ENCODE data around the gene GYS2. TPM values are rescaled to one million over a fixed set of nuclear protein-coding genes. Genes with fewer than 3 reads are reported as not detected.
A peak's percentile ranks its signal among the peaks of the same experiment; 100 is the strongest.

The GYS2 gene
- total and polyA plus RNA-seq, 9 donors = 0.12 to 0.86 (median 0.28) TPM; not detected in 3

DNA sequence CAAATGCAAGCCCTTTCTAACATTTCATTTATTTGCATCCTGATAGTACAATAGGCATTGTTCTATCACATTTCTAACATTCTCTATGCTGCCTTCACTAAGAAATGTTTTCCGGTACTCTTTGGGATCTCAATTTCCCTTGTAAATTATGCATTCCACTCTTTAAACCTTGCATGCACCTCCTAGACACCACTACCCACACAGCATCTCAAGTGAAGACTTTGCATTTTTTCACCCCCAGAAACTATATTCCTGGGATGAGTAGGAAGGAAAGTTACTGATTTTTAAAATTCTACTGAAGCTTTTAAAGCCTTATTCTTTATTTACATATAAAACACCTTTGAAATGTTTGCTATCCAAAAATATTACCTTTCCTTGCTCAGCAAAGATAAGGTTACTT lies 27.1 kb downstream of the GYS2 start:
- H3K27ac ChIP-seq (ENCODE audit: low read length) = no peak overlapping the region
- no peak overlapping the region for H3K4me3 ChIP-seq (ENCODE audit: low read length)
- H3K4me1 ChIP-seq (ENCODE audit: control insufficient read depth, insufficient read depth, low read length) = no peaks in the 10 kb centered on the region
- no peaks in the 10 kb centered on the region for H3K27me3 ChIP-seq (ENCODE audit: control insufficient read depth, insufficient read depth, low read length)
- H3K9me3 ChIP-seq (replicated peaks; ENCODE audit: control insufficient read depth, low read depth, low read length) = no peaks in the 10 kb centered on the region
- H3K36me3 ChIP-seq (ENCODE audit: control insufficient read depth, insufficient read depth, low read length) = no peaks in the 10 kb centered on the region
- WGBS (ENCODE audit: insufficient coverage) = 100% methylated on average over 1 of the region's 1 CpG
- DNase-seq = no peak

GRCh38 chr12:21576431-21576830 lies 28.2 kb downstream of the GYS2 start:
- Histone ChIP-seq H3K27ac (ENCODE audit: low read length) (no peak overlapping the region), H3K4me3 (ENCODE audit: low read length) (no peak overlapping the region), H3K9me3 (replicated peaks; ENCODE audit: control insufficient read depth, low read depth, low read length) (no peaks in the 10 kb centered on the region), H3K27me3 (ENCODE audit: control insufficient read depth, insufficient read depth, low read length) (no peaks in the 10 kb centered on the region), H3K36me3 (ENCODE audit: control insufficient read depth, insufficient read depth, low read length) (no peaks in the 10 kb centered on the region), H3K4me1 (ENCODE audit: control insufficient read depth, insufficient read depth, low read length) (no peaks in the 10 kb centered on the region)
- DNase-seq = no peak
- no CpG with 5 or more reads among the region's 2 CpGs for WGBS (ENCODE audit: insufficient coverage)

- Histone ChIP-seq H3K9me3 (replicated peaks; ENCODE audit: control insufficient read depth, low read depth, low read length) (no peaks in the 10 kb centered on the region), H3K27me3 (ENCODE audit: control insufficient read depth, insufficient read depth, low read length) (no peaks in the 10 kb centered on the region), H3K27ac (ENCODE audit: low read length) (no peak overlapping the region), H3K36me3 (ENCODE audit: control insufficient read depth, insufficient read depth, low read length) (no peaks in the 10 kb centered on the region), H3K4me1 (ENCODE audit: control insufficient read depth, insufficient read depth, low read length) (no peaks in the 10 kb centered on the region), H3K4me3 (ENCODE audit: low read length) (no peak overlapping the region)
- WGBS (ENCODE audit: insufficient coverage) = 86% methylated on average over 1 of the region's 4 CpGs
- DNase-seq = no peak
These were observed 30.8 kb downstream of the GYS2 start for GRCh38 chr12:21573733-21574358.

DNA sequence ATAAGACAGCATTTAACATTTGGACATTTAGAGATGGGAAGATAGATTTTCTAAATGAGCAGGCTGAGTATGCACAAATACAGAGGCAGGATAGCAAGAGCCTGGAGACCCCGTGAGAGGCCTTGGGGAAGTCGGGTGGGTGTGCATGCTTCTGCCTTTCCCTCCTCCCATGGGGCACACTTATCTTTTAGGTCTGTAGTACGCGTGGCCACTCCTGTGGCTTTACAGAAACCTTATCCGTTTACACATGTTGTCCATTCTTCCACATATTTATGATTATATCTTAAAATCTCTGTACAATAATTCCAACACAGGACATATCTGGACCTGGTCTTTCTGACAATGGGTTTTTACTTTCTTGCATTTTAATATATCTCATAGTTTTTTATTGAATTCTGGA lies 33.6 kb downstream of the GYS2 start:
- Histone ChIP-seq H3K4me3 (ENCODE audit: low read length) (no peak overlapping the region), H3K27ac (ENCODE audit: low read length) (no peak overlapping the region), H3K36me3 (ENCODE audit: control insufficient read depth, insufficient read depth, low read length) (no peaks in the 10 kb centered on the region), H3K4me1 (ENCODE audit: control insufficient read depth, insufficient read depth, low read length) (no peaks in the 10 kb centered on the region), H3K27me3 (ENCODE audit: control insufficient read depth, insufficient read depth, low read length) (no peaks in the 10 kb centered on the region), H3K9me3 (replicated peaks; ENCODE audit: control insufficient read depth, low read depth, low read length) (no peaks in the 10 kb centered on the region)
- no peak for DNase-seq
- WGBS (ENCODE audit: insufficient coverage) = no CpG with 5 or more reads among the region's 5 CpGs

DNA sequence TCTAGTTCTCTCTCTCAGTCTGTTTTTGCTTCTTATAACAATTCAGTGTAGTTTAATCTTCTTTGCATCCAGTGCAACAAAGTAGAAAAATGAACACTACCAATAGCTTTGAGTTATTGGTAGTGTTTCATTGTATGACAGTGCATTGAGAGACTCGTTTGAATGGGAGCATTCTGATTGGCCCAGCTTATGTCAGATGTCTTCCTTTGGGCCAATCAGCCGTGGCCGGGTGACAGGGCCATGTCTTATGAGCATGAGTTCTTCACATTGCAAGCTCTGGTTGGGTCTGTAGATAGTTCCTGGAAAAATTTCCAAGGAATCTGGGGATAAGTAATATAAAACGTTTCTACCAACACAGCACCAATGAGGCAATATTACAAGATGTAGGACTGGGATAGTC lies 36.5 kb downstream of the GYS2 start:
- DNase-seq = no peak
- no peak overlapping the region for H3K4me3 ChIP-seq (ENCODE audit: low read length)
- WGBS (ENCODE audit: insufficient coverage) = 50% methylated on average over 1 of the region's 4 CpGs
- H3K27ac ChIP-seq (ENCODE audit: low read length) = no peak overlapping the region
- no peaks in the 10 kb centered on the region for H3K27me3 ChIP-seq (ENCODE audit: control insufficient read depth, insufficient read depth, low read length)
- H3K36me3 ChIP-seq (ENCODE audit: control insufficient read depth, insufficient read depth, low read length) = no peaks in the 10 kb centered on the region
- H3K9me3 ChIP-seq (replicated peaks; ENCODE audit: control insufficient read depth, low read depth, low read length) = no peaks in the 10 kb centered on the region
- H3K4me1 ChIP-seq (ENCODE audit: control insufficient read depth, insufficient read depth, low read length) = no peaks in the 10 kb centered on the region

DNA sequence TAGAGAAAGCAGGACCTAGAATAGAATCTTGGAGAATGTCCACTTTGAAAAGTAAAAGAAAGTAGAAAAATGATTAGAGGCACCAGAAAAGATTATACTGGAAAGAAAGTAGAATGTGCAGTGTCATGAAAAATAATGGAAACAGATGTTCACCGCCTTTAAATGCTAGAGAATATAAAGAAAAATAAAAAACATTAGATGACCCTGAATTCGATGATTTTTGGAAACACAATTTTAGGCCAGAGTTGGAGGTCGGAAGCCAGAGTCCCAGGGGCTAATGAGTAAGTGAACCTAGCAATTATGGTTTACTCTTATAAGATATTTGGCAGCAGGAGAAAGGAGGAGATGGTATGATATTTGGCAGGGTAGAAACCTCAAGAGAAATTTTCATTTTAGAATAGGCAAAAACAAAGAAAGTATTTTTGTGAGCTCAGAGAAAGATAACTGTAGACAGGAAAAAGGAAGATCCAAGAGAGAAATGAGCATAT lies 37.7 kb downstream of the GYS2 start:
- 36% methylated on average over 2 of the region's 3 CpGs for WGBS (ENCODE audit: insufficient coverage)
- H3K4me1 ChIP-seq (ENCODE audit: control insufficient read depth, insufficient read depth, low read length) = no peaks in the 10 kb centered on the region
- H3K36me3 ChIP-seq (ENCODE audit: control insufficient read depth, insufficient read depth, low read length) = no peaks in the 10 kb centered on the region
- H3K27ac ChIP-seq (ENCODE audit: low read length) = no peak overlapping the region
- no peak overlapping the region for H3K4me3 ChIP-seq (ENCODE audit: low read length)
- H3K27me3 ChIP-seq (ENCODE audit: control insufficient read depth, insufficient read depth, low read length) = no peaks in the 10 kb centered on the region
- H3K9me3 ChIP-seq (replicated peaks; ENCODE audit: control insufficient read depth, low read depth, low read length) = no peaks in the 10 kb centered on the region
- DNase-seq = peak; percentile 67

- H3K27me3 ChIP-seq (ENCODE audit: control insufficient read depth, insufficient read depth, low read length) = no peaks in the 10 kb centered on the region
- H3K36me3 ChIP-seq (ENCODE audit: control insufficient read depth, insufficient read depth, low read length) = no peaks in the 10 kb centered on the region
- no peak overlapping the region for H3K4me3 ChIP-seq (ENCODE audit: low read length)
- no peaks in the 10 kb centered on the region for H3K4me1 ChIP-seq (ENCODE audit: control insufficient read depth, insufficient read depth, low read length)
- DNase-seq = no peak
- no CpG with 5 or more reads among the region's 5 CpGs for WGBS (ENCODE audit: insufficient coverage)
- H3K27ac ChIP-seq (ENCODE audit: low read length) = no peak overlapping the region
- H3K9me3 ChIP-seq (replicated peaks; ENCODE audit: control insufficient read depth, low read depth, low read length) = no peaks in the 10 kb centered on the region
These were observed 38.3 kb downstream of the GYS2 start for GRCh38 chr12:21566223-21566906.

- Histone ChIP-seq H3K4me1 (ENCODE audit: control insufficient read depth, insufficient read depth, low read length) (no peaks in the 10 kb centered on the region), H3K4me3 (ENCODE audit: low read length) (no peak overlapping the region), H3K36me3 (ENCODE audit: control insufficient read depth, insufficient read depth, low read length) (no peaks in the 10 kb centered on the region), H3K27ac (ENCODE audit: low read length) (no peak overlapping the region), H3K9me3 (replicated peaks; ENCODE audit: control insufficient read depth, low read depth, low read length) (no peaks in the 10 kb centered on the region), H3K27me3 (ENCODE audit: control insufficient read depth, insufficient read depth, low read length) (no peaks in the 10 kb centered on the region)
- 80% methylated on average over 1 of the region's 2 CpGs for WGBS (ENCODE audit: insufficient coverage)
- no peak for DNase-seq
These were observed 41.8 kb downstream of the GYS2 start for GRCh38 chr12:21562859-21563258.

GRCh38 chr12:21561158-21561557 lies 43.5 kb downstream of the GYS2 start:
- DNase-seq = no peak
- Histone ChIP-seq H3K36me3 (ENCODE audit: control insufficient read depth, insufficient read depth, low read length) (no peaks in the 10 kb centered on the region), H3K27me3 (ENCODE audit: control insufficient read depth, insufficient read depth, low read length) (no peaks in the 10 kb centered on the region), H3K4me1 (ENCODE audit: control insufficient read depth, insufficient read depth, low read length) (no peaks in the 10 kb centered on the region), H3K9me3 (replicated peaks; ENCODE audit: control insufficient read depth, low read depth, low read length) (no peaks in the 10 kb centered on the region), H3K4me3 (ENCODE audit: low read length) (no peak overlapping the region), H3K27ac (ENCODE audit: low read length) (no peak overlapping the region)
- no CpG with 5 or more reads among the region's 2 CpGs for WGBS (ENCODE audit: insufficient coverage)

DNA sequence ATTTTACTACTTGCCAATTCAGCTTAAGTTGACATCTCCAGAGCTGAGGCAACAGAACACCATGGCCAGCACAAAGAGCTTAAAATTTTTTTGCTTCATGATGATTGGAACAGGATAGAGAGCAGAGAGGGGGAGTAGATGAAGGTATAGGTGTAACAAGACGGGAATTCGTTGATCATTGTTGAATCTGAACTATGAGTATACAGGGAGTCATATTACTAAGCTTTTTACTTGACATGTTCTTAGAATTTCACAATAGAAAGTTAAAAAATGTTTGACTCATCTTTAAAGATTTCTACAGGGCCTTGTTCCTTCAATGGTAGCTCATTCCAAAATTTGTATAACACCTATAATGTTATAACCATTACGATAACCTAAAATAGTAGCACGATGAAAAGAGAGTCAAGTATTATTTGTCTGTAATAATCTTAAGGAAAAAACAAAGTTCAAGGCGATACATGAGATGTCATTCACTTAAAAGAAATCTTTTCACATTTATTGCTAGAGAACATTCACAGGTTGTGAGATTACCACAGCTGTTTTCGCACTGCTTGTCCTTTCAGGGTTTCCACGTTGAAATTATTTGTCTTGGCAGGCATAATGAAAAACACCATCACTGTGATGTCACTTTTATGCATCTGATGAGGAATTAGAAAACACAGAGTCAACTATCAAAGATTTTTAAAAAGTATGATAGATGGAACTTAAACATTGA lies 44.6 kb downstream of the GYS2 start:
- no CpG with 5 or more reads among the region's 7 CpGs for WGBS (ENCODE audit: insufficient coverage)
- DNase-seq = peak; percentile 23
- Histone ChIP-seq H3K4me3 (ENCODE audit: low read length) (no peak overlapping the region), H3K27ac (ENCODE audit: low read length) (no peak overlapping the region), H3K36me3 (ENCODE audit: control insufficient read depth, insufficient read depth, low read length) (no peaks in the 10 kb centered on the region), H3K9me3 (replicated peaks; ENCODE audit: control insufficient read depth, low read depth, low read length) (no peaks in the 10 kb centered on the region), H3K27me3 (ENCODE audit: control insufficient read depth, insufficient read depth, low read length) (no peaks in the 10 kb centered on the region), H3K4me1 (ENCODE audit: control insufficient read depth, insufficient read depth, low read length) (no peaks in the 10 kb centered on the region)

Data from muscle of leg (tissue), 11 donors.